ENCODE measurements around the gene DLGAP5. TPM values are rescaled to one million over a fixed set of nuclear protein-coding genes. Genes with fewer than 3 reads are reported as not detected.
A peak's percentile ranks its signal among the peaks of the same experiment; 100 is the strongest.

The DLGAP5 gene
- total and polyA plus RNA-seq, 8 donors = 0.12 to 0.90 (median 0.47) TPM; not detected in 4

GRCh38 chr14:55139141-55139540, 52.2 kb downstream of the DLGAP5 start:
- DNase-seq (no peak), ATAC-seq (no peak), FAIRE-seq (no peak)
- peaks cover 0 to 22% (median 0%) of the 10 kb centered on the region in 3 donors for H3K36me3 ChIP-seq
- no peak overlapping the region for H3K4me3 ChIP-seq
- H3K4me1 ChIP-seq = peaks cover 0 to 8% (median 3%) of the 10 kb centered on the region in 3 donors
- TF ChIP-seq CTCF (IDR thresholded peaks at IDR 0.05) = no peak
- intact Hi-C loops (cut with DNase I) = no loop called here
- H3K27me3 ChIP-seq = no peaks in the 10 kb centered on the region
- H3K27ac ChIP-seq = peak overlapping the region in 1 of 4 donors; percentile 9
- no peaks in the 10 kb centered on the region for H3K9me3 ChIP-seq

- no peak for TF ChIP-seq CTCF (IDR thresholded peaks at IDR 0.05)
- Histone ChIP-seq H3K27me3 (no peaks in the 10 kb centered on the region), H3K4me3 (no peak overlapping the region), H3K36me3 (peaks cover 0 to 18% (median 0%) of the 10 kb centered on the region in 3 donors), H3K27ac (no peak overlapping the region), H3K4me1 (peaks cover 0 to 8% (median 3%) of the 10 kb centered on the region in 3 donors), H3K9me3 (no peaks in the 10 kb centered on the region)
- ATAC-seq = no peak
- no peak for DNase-seq
- WGBS, 2 donors = 89 to 91% methylated on average over 7 of the region's 7 CpGs
- intact Hi-C loops (cut with DNase I) = no loop called here
- FAIRE-seq = no peak
Measured at GRCh38 chr14:55138091-55138490, 53.3 kb downstream of the DLGAP5 start.

GRCh38 chr14:55136885-55137786, 54.2 kb downstream of the DLGAP5 start:
- FAIRE-seq = no peak
- H3K36me3 ChIP-seq = peaks cover 0 to 18% (median 0%) of the 10 kb centered on the region in 3 donors
- TF ChIP-seq CTCF (IDR thresholded peaks at IDR 0.05) = no peak
- ATAC-seq = peak; percentile 29 to 66 (median 62)
- H3K4me1 ChIP-seq = peaks cover 0 to 8% (median 3%) of the 10 kb centered on the region in 3 donors
- H3K27ac ChIP-seq = peak overlapping the region in 2 of 4 donors; percentile 29 to 31
- no peaks in the 10 kb centered on the region for H3K27me3 ChIP-seq
- 63 to 64% methylated on average over 12 of the region's 12 CpGs for WGBS, 2 donors
- peak in 4 of 6 donors; percentile 36 to 53 (median 46) for DNase-seq
- no peaks in the 10 kb centered on the region for H3K9me3 ChIP-seq
- intact Hi-C loops (cut with DNase I) = no loop called here
- no peak overlapping the region for H3K4me3 ChIP-seq

- TF ChIP-seq CTCF (IDR thresholded peaks at IDR 0.05) = no peak
- Histone ChIP-seq H3K4me3 (no peak overlapping the region), H3K27ac (no peak overlapping the region), H3K36me3 (peaks cover 0 to 10% (median 0%) of the 10 kb centered on the region in 3 donors), H3K27me3 (no peaks in the 10 kb centered on the region), H3K4me1 (peaks cover 0 to 8% (median 6%) of the 10 kb centered on the region in 3 donors), H3K9me3 (no peaks in the 10 kb centered on the region)
- ATAC-seq (no peak), DNase-seq (no peak), FAIRE-seq (no peak)
- intact Hi-C loops (cut with DNase I) = no loop called here
- 84 to 85% methylated on average over 3 of the region's 3 CpGs for WGBS, 2 donors
Measured at GRCh38 chr14:55136241-55136640, 55.1 kb downstream of the DLGAP5 start.

- FAIRE-seq (no peak), DNase-seq (no peak), ATAC-seq (no peak)
- Histone ChIP-seq H3K27ac (no peak overlapping the region), H3K27me3 (no peaks in the 10 kb centered on the region), H3K4me1 (peaks cover 0 to 8% (median 5%) of the 10 kb centered on the region in 3 donors), H3K9me3 (no peaks in the 10 kb centered on the region), H3K4me3 (no peak overlapping the region), H3K36me3 (no peaks in the 10 kb centered on the region)
- 46 to 49% methylated on average over 4 of the region's 4 CpGs for WGBS, 2 donors
- intact Hi-C loops (cut with DNase I) = no loop called here
- TF ChIP-seq CTCF (IDR thresholded peaks at IDR 0.05) = peak in 1 of 4 donors; percentile 22
Measured at GRCh38 chr14:55133416-55133815, 58.0 kb downstream of the DLGAP5 start.

All from pancreas (tissue), 10 donors.